GM19452 (cell line): ENCODE data around the gene DIS3L.
A peak's percentile ranks its signal among the peaks of the same experiment; 100 is the strongest.
"Not testable (repeated sequence)": the region's sequence is repeated elsewhere in the genome, so short reads cannot be mapped to it uniquely, and the experiment has no call there.

Experiments
- ATAC-seq: cut with Tn5 transposase; IDR thresholded peaks from one replicate; pipeline ENCODE4 v1.9.1; 2021; ENCODE audit not compliant: unreplicated experiment

DIS3L gene

GRCh38 chr15:66309828-66310227 is 16.5 kb downstream of the DIS3L start:
- no peak for ATAC-seq

- ATAC-seq = no peak
Observed at GRCh38 chr15:66310786-66311185, 17.4 kb downstream of the DIS3L start.

GRCh38 chr15:66312144-66312543 is 18.8 kb downstream of the DIS3L start:
- no peak for ATAC-seq

GRCh38 chr15:66323312-66323928 is 30.1 kb downstream of the DIS3L start:
- no peak for ATAC-seq

- ATAC-seq = no peak
Observed at GRCh38 chr15:66326051-66326450, 32.7 kb downstream of the DIS3L start.

- no peak for ATAC-seq
Observed at GRCh38 chr15:66327736-66328135, 34.4 kb downstream of the DIS3L start.

- ATAC-seq = no peak
Observed at GRCh38 chr15:66328771-66329170, 35.4 kb downstream of the DIS3L start.

- ATAC-seq = not testable (repeated sequence)
Observed at GRCh38 chr15:66348530-66348929, 55.2 kb downstream of the DIS3L start.

- no peak for ATAC-seq
Observed at GRCh38 chr15:66356077-66356358, 62.6 kb downstream of the DIS3L start.

- peak; percentile 92 for ATAC-seq
Observed at GRCh38 chr15:66356359-66357236, 63.2 kb downstream of the DIS3L start, which contains the start of gene TIPIN. Gene TIPIN (minus strand): TSS chr15:66356685. CDS start chr15:66352947, 3,738 bp downstream.

- no peak for ATAC-seq
Observed at GRCh38 chr15:66359740-66360139, 66.4 kb downstream of the DIS3L start.

- not testable (repeated sequence) for ATAC-seq
Observed at GRCh38 chr15:66361745-66362460, 68.5 kb downstream of the DIS3L start.

- ATAC-seq = no peak
Observed at GRCh38 chr15:66362776-66363175, 69.4 kb downstream of the DIS3L start.

GRCh38 chr15:66364944-66365528 is 71.7 kb downstream of the DIS3L start:
- ATAC-seq = no peak

- no peak for ATAC-seq
Observed at GRCh38 chr15:66369773-66370651, 76.6 kb downstream of the DIS3L start.

- no peak for ATAC-seq
Observed at GRCh38 chr15:66374179-66374578, 80.8 kb downstream of the DIS3L start.

- ATAC-seq = no peak
Observed at GRCh38 chr15:66378814-66379430, 85.6 kb downstream of the DIS3L start.

- ATAC-seq = not testable (repeated sequence)
Observed at GRCh38 chr15:66381376-66381775, 88.0 kb downstream of the DIS3L start.
